ENCODE results near the gene RBM15B. TPM values are rescaled to one million over a fixed set of nuclear protein-coding genes. Genes with fewer than 3 reads are reported as not detected.
"Not testable (repeated sequence)": the region's sequence is repeated elsewhere in the genome, so short reads cannot be mapped to it uniquely, and the experiment has no call there.

RBM15B gene
- polyA plus RNA-seq, 2 of the 4 experiments (the other 2 are of a cell fraction), result 7.9 to 17.0 TPM

- Histone ChIP-seq H3K4me1 (peaks cover 35% of the 10 kb centered on the region), H3K4me3 (peak overlapping the region; percentile 95), H3K4me2 (peak overlapping the region; percentile 98), H3K9me3 (no peaks in the 10 kb centered on the region), H3K27ac (peak overlapping the region; percentile 85 to 99)
- WGBS (ENCODE audit: missing lambda C conversion rate), result 5% methylated on average over 18 of the region's 18 CpGs
- 0 out of 6 replicates have a peak, but pooled peaks of 1 of the 2 experiments have one; percentile 3 for ATAC-seq
- CTCF ChIA-PET, result interaction anchor here (2.6 to 9.2 kb wide), 2 partner anchors 13 to 771 kb away, joined by 10 to 106 read pairs; partner anchors contain the start of genes CISH and MAPKAPK3
- DNase-seq (ENCODE audit: low read depth in 1 of 2, low spot score in 1 of 2), result no peak
- POLR2A ChIA-PET, result interaction anchor here (0.6 to 1.6 kb wide), 7 partner anchors 43 to 817 kb away, joined by 3 to 9 read pairs (median 4); partner anchors contain the start of genes CISH, DCAF1 and HEMK1
- no peak for FAIRE-seq
- TF ChIP-seq KDM5A (IDR thresholded peaks at IDR 0.05) (no peak), CHD4 (IDR thresholded peaks at IDR 0.05; ENCODE audit: borderline replicate concordance) (no peak), POLR2A (IDR thresholded peaks at IDR 0.05; ENCODE audit: low read length) (no peak), ZNF302 (CRISPR knock-in tag; IDR thresholded peaks at IDR 0.05) (no peak)
Measured at GRCh38 chr3:51385621-51386091, 5.4 kb upstream of the RBM15B start.

GRCh38 chr3:51386159-51386851, 4.8 kb upstream of the RBM15B start:
- H3K27ac ChIP-seq, result peak overlapping the region; percentile 85 to 99
- H3K9me3 ChIP-seq, result no peaks in the 10 kb centered on the region
- H3K4me3 ChIP-seq, result peak overlapping the region; percentile 95
- POLR2A ChIA-PET, result interaction anchor here (1.6 kb wide), 1 partner anchor 817 kb away, joined by 9 read pairs; the partner anchor contains the start of gene HEMK1
- FAIRE-seq, result no peak
- 26% methylated on average over 8 of the region's 8 CpGs for WGBS (ENCODE audit: missing lambda C conversion rate)
- H3K4me1 ChIP-seq, result peaks cover 36% of the 10 kb centered on the region
- DNase-seq (ENCODE audit: low read depth in 1 of 2, low spot score in 1 of 2), result no peak
- ATAC-seq, result no peak
- TF ChIP-seq KDM5A (IDR thresholded peaks at IDR 0.05) (no peak), PHF8 (IDR thresholded peaks at IDR 0.05; ENCODE audit: borderline replicate concordance, low read depth) (no peak), FOXS1 (CRISPR knock-in tag; IDR thresholded peaks at IDR 0.05) (no peak), KDM1A (IDR thresholded peaks at IDR 0.05; ENCODE audit: low read depth) (no peak), MAX (IDR thresholded peaks at IDR 0.05) (no peak), HOXA7 (CRISPR knock-in tag; IDR thresholded peaks at IDR 0.05) (no peak), EHF (CRISPR knock-in tag; IDR thresholded peaks at IDR 0.05) (no peak), CTCF (IDR thresholded peaks at IDR 0.05) (no peak), EHMT2 (IDR thresholded peaks at IDR 0.05; ENCODE audit: low read depth) (no peak), GATA3 (IDR thresholded peaks at IDR 0.05; ENCODE audit: borderline replicate concordance) (no peak), CBX2 (IDR thresholded peaks at IDR 0.05; ENCODE audit: borderline replicate concordance, low read depth) (no peak), HMGXB4 (CRISPR knock-in tag; IDR thresholded peaks at IDR 0.05; ENCODE audit: borderline replicate concordance) (no peak)
- H3K4me2 ChIP-seq, result peak overlapping the region; percentile 98
- CTCF ChIA-PET, result interaction anchor here (4.4 to 9.2 kb wide), 2 partner anchors 295 to 772 kb away, joined by 26 to 106 read pairs; partner anchors contain the start of genes CISH and MAPKAPK3

GRCh38 chr3:51386852-51387229, 4.2 kb upstream of the RBM15B start:
- peaks cover 36% of the 10 kb centered on the region for H3K4me1 ChIP-seq
- H3K4me3 ChIP-seq, result peak overlapping the region; percentile 95
- FAIRE-seq (no peak), ATAC-seq (no peak), DNase-seq (ENCODE audit: low read depth in 1 of 2, low spot score in 1 of 2) (no peak)
- H3K4me2 ChIP-seq, result peak overlapping the region; percentile 98
- no peaks in the 10 kb centered on the region for H3K9me3 ChIP-seq
- ChIA-PET CTCF (interaction anchor here (4.4 to 9.2 kb wide), 2 partner anchors 295 to 773 kb away, joined by 26 to 106 read pairs; partner anchors contain the start of genes CISH and MAPKAPK3), POLR2A (no interaction called here)
- 80% methylated on average over 5 of the region's 5 CpGs for WGBS (ENCODE audit: missing lambda C conversion rate)
- no peak overlapping the region; a peak in 1 of 6 replicates for H3K27ac ChIP-seq
- TF ChIP-seq FOSB (CRISPR knock-in tag; IDR thresholded peaks at IDR 0.05), result no peak
- no peak for TF ChIP-seq CHD4 (IDR thresholded peaks at IDR 0.05; ENCODE audit: borderline replicate concordance)

GRCh38 chr3:51387281-51387680, 3.8 kb upstream of the RBM15B start:
- POLR2A ChIA-PET; ATAC-seq; H3K9me3 ChIP-seq; H3K4me3 ChIP-seq; DNase-seq (ENCODE audit: low read depth in 1 of 2, low spot score in 1 of 2); H3K27ac ChIP-seq; FAIRE-seq: not testable (repeated sequence)
- CTCF ChIA-PET, result interaction anchor here (0.6 to 9.2 kb wide), 5 partner anchors 9 to 773 kb away, joined by 3 to 106 read pairs (median 26); partner anchors contain the start of genes CISH, DOCK3 and MAPKAPK3
- WGBS (ENCODE audit: missing lambda C conversion rate), result 83% methylated on average over 6 of the region's 6 CpGs
- H3K4me1 ChIP-seq, result peaks cover 37% of the 10 kb centered on the region
- H3K4me2 ChIP-seq, result peak overlapping the region; percentile 98

Measured in A549 (cell line).